WERI-Rb-1 (cell line): Measurements from ENCODE around the gene SURF1.

Experiments used
- DNase-seq: peaks from one replicate; pipeline ENCODE4 v3.0.0-alpha.2; 2020
- H3K27ac ChIP-seq: fragments of 250-450 bp; sonication (Bioruptor Pico); 2 replicates; pipeline ENCODE4 v1.5.1; 2020; ENCODE audit warnings: mild to moderate bottlenecking, moderate library complexity
- H3K27me3 ChIP-seq: fragments of 250-450 bp; sonication (Bioruptor Pico); 2 replicates; pipeline ENCODE4 v1.5.1; 2021; ENCODE audit warnings: mild to moderate bottlenecking, low read depth, moderate library complexity; ENCODE audit not compliant: insufficient read depth, severe bottlenecking
- H3K36me3 ChIP-seq: fragments of 250-450 bp; sonication (Bioruptor Pico); 2 replicates; pipeline ENCODE4 v1.5.1; 2020; ENCODE audit warnings: mild to moderate bottlenecking, moderate library complexity
- H3K4me3 ChIP-seq: 2 replicates; pipeline ENCODE4 v1.5.1; 2011; ENCODE audit warnings: low read depth, mild to moderate bottlenecking, control low read depth, low read length
- H3K9me3 ChIP-seq: fragments of 250-450 bp; sonication (Bioruptor Pico); 2 replicates; pipeline ENCODE4 v1.5.1; 2021; ENCODE audit warnings: mild to moderate bottlenecking, moderate library complexity; ENCODE audit not compliant: severe bottlenecking
- CTCF ChIP-seq: IDR thresholded peaks from 2 replicates; pipeline ENCODE4 v1.5.1; 2011; ENCODE audit warnings: low read depth, mild to moderate bottlenecking, control low read depth, inconsistent platforms, low read length

The SURF1 gene

DNA sequence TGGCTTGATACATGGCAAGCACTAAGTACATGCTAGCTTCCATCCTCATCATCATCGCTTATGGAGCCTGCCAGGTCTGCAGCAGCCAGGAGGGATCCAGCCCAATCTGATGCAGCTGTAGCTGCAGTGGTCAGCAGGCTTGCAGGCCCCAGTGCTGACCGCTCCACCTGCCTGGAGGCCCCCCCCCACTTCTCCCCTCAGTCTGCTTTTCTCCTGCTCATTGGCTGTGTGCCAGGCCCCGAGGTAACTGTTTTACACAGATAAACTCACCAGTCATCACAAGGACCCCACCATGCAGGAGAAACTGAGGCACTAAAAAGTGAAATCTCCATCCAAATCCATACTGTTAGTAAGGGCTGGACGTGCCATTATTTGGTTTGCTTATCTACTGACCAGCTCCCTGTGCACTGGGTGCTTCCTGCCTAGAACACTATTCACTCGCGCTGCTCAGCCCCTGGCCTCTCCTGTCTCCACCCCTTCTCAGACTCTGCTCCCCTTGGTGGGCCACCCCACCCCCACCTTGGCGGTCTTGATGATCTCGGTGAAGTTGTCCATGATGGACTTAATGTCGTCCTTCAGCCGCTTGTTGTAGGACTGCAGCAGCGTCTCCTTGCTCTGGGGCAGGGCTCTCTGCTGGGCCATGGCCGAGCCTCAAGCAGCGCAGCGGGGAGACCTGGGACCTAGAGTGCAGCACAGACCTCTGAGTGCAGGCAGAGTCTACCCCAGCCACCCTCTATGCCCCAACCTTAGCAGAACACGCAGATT lies 10.1 kb downstream of the SURF1 start:
- Histone ChIP-seq H3K27me3 (no peaks in the 10 kb centered on the region), H3K36me3 (peaks cover 82% of the 10 kb centered on the region), H3K27ac (peak overlapping the region; percentile 96), H3K9me3 (no peaks in the 10 kb centered on the region), H3K4me3 (peak overlapping the region; percentile 98)
- DNase-seq: no peak
- no peak for TF ChIP-seq CTCF

DNA sequence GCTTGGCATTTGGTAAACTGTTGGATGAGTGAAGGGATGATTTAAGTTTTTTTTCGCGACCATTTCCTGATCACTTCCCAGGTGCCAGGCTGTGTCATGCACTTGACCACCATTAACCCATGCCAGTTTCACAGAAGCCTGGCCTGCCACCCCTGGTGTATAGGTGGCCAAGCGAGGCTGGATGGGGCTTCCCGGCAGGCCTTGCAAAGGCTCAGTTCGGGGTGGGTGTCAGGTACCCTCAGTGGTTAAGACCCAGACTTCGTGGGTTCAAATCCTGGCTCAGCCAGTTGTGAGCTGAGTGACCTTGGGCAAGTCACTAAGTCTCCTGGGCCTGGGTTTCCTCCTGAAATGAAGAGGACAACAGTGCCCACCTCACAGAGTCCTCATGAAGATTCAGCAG lies 10.7 kb downstream of the SURF1 start:
- no peak overlapping the region for H3K27ac ChIP-seq
- no peak for DNase-seq
- H3K27me3 ChIP-seq: no peaks in the 10 kb centered on the region
- no peak for TF ChIP-seq CTCF
- peaks cover 82% of the 10 kb centered on the region for H3K36me3 ChIP-seq
- no peaks in the 10 kb centered on the region for H3K9me3 ChIP-seq
- H3K4me3 ChIP-seq: no peak overlapping the region

DNA sequence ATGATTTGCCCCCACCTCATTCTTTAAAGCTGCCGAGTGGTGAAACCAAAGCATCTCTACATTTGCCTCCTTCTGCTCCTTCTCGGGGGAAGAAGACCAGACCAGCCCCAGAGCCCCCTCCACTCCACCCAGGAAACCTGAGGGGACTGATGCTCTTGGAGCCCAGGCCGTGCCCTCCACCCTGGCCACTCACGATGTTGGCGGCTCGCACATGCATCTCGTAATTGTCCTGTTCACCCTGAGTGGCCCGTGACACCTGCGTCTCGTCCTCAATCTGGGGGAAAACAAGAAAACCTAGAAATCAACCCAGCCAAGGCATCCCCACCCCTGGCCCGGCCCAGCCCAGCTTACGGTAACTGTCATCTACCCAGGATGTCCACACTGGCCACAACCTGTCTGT lies 11.3 kb downstream of the SURF1 start:
- Histone ChIP-seq H3K27me3 (no peaks in the 10 kb centered on the region), H3K4me3 (no peak overlapping the region), H3K27ac (no peak overlapping the region), H3K9me3 (no peaks in the 10 kb centered on the region), H3K36me3 (peaks cover 80% of the 10 kb centered on the region)
- DNase-seq: no peak
- TF ChIP-seq CTCF: no peak

- H3K9me3 ChIP-seq: no peaks in the 10 kb centered on the region
- peaks cover 78% of the 10 kb centered on the region for H3K36me3 ChIP-seq
- H3K27ac ChIP-seq: no peak overlapping the region
- no peak overlapping the region for H3K4me3 ChIP-seq
- DNase-seq: no peak
- TF ChIP-seq CTCF: no peak
- no peaks in the 10 kb centered on the region for H3K27me3 ChIP-seq
Observed at GRCh38 chr9:133344071-133344470, 12.2 kb downstream of the SURF1 start.

- Histone ChIP-seq H3K9me3 (no peaks in the 10 kb centered on the region), H3K27ac (no peak overlapping the region), H3K4me3 (no peak overlapping the region), H3K27me3 (no peaks in the 10 kb centered on the region), H3K36me3 (peaks cover 68% of the 10 kb centered on the region)
- TF ChIP-seq CTCF: peak; percentile 56
- peak; percentile 40 for DNase-seq
Observed at GRCh38 chr9:133342570-133342969, 13.7 kb downstream of the SURF1 start.

- H3K36me3 ChIP-seq: peaks cover 68% of the 10 kb centered on the region
Observed at GRCh38 chr9:133342069-133342406, 14.2 kb downstream of the SURF1 start.

More at GRCh38 chr9:133342069-133342406, 14.2 kb downstream of the SURF1 start:
- TF ChIP-seq CTCF: peak; percentile 56
- Histone ChIP-seq H3K9me3 (no peaks in the 10 kb centered on the region), H3K27ac (no peak overlapping the region), H3K4me3 (no peak overlapping the region), H3K27me3 (no peaks in the 10 kb centered on the region)
- peak; percentile 41 for DNase-seq
